CD4-positive, alpha-beta T cell treated with Interferon alpha-2 for 1 hour (primary cell): ENCODE measurements around the gene GALT.
A peak's percentile ranks its signal among the peaks of the same experiment; 100 is the strongest.

Experiments
- DNase-seq, 2 donors: peaks; one replicate each; pipeline ENCODE4 v3.0.0-alpha.2; 2020 to 2022

Gene GALT

GRCh38 chr9:34646211-34647083 is at the start of gene GALT:
GALT (plus strand) TSS chr9:34646675; CDS start chr9:34646705, 30 bp downstream.
- DNase-seq, result peak; percentile 91 to 97

DNA sequence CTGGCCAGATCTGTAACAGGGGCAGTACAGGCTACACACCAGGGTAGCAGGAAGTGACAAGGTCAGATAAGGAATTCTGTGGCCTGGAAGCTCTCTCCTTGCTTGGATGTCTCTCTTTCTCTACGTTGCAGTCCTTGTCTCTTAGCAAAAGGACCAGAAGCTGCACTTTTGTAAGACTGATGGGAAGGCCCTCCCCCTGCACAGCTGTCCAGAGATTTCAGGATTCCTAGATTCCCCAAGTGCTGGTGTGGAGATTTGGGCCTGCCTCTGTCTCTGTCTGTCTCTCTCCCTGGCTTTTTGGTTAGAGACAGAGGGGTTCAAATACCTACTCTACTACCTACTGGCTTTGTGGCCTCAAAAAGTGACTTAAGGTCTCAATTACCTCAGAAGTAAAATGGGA is 46.9 kb upstream of the GALT start:
- DNase-seq, result no peak

- no peak for DNase-seq
Observed at GRCh38 chr9:34600908-34601307, 45.6 kb upstream of the GALT start.

DNA sequence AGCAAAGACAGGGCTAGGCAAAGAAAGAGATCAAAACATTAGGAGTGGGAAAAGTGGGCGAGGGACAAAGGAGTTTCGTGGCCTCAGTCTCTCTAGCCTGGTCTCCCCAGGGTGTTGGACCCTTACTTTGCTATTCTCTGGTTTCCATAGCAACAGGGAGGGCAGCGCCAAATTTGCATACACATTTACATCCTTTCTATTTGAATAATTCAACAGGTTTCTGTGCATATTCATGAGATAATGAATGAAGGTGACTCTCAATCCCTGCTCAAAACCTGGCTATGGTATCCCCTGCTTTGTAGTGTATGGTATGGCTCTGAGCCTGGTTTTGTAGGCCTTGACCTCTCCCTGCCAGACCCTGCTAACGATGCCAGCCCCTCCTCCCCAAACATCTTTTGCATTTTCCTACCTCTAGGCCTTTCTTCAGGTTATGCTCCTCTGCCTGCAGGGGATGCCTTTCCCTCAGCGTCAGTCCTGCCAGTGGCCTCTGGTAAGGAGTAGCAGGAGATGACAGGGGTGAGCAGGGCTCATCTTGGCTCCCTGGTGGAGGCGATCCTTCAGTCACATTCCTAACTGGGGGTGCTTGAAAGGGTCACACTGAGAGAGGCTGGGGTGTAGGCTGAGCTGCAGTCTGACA is 44.4 kb upstream of the GALT start:
- no peak for DNase-seq

DNA sequence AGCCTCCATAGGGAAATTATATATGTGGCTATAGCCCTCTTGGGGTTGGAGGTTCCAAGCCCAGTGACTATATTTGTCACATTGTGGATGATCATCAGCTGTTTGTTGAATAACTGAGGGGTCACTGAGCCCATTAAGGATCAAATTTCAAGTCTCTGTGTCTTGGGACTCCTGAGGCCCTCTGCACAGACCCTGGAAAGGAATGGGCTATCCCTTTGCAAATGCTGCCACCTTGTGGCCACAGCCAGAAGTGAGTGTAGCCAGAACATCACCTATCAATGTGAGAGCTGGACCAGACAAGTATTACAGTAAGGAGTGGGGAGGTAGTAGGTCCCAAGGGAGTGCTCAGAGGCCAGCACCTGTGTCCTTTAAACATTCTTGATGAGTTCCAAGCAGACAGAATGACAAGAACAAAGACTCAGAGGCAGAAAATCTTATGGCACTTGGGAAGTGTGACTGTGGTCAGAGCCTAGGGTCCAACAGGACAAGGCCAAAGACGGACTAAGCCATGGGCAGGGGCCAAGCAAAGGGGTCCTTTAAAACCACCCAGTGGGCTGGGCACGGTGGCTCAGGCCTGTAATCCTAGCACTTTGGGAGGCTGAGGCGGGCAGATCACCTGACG is 42.8 kb upstream of the GALT start:
- DNase-seq, result peak; percentile 77 to 85

DNA sequence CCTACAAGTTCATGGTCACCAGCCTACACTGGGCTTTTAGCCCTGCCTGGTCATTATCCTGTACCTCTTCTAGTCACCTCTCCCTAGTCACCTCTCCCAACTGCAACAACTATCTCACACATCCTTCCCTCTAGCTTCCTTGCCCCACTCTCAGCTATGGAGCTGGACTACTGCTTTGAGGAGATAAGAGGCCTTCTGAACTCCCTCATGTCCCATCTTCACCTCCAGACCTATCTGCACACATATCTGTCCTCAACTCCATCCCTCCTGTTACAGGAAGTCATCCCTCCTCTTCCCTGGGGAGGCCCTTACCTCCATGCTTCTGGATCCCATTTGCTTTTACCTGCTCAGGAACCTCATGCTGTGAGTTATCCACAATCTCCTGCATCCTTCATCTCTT is 40.3 kb upstream of the GALT start:
- no peak for DNase-seq

DNA sequence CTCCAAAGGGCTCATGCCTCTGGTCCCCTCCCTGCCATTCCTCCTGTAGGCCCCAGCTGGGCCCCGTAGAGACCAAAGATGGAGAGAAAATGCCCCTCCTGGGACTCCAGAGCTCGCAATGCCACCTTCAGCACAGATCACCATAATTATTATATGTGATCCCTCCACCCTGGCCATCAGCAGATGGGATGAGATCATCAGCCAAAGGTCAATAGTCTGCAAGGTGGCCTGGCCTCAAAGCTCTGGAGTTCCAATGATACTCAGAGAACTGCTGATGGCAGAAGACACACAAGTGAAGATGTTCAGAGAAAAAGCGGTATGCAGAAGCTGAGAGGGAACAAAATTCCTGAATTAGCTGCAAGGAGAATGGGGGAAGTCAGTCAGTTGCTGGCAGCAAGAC is 39.6 kb upstream of the GALT start:
- no peak for DNase-seq

DNA sequence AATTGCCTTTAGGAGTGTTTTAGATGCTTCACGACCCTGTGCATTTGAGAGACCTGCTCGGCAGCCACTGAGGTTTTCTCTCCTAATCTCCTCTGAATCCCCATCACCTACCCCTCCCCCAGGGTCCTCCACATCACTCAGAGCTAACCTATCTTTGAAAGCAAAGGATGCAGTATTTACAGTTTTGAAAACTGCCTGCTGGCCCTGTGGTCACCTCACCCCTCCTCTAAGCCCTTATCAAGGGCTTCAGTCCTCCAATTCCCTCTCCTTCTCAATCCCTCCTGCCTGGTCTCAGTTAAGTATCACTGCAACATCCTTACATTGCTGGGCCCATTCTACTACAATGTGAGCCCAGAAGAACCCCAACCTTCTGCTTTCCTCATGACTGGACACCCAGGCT is 39.1 kb upstream of the GALT start:
- no peak for DNase-seq

GRCh38 chr9:34610434-34611206 is 35.9 kb upstream of the GALT start:
- DNase-seq, result no peak

GRCh38 chr9:34611251-34611810 is 35.1 kb upstream of the GALT start:
- no peak for DNase-seq

- DNase-seq, result peak; percentile 81 to 88
Observed at GRCh38 chr9:34611811-34612787, 34.4 kb upstream of the GALT start, which contains the start of gene RPP25L. RPP25L (minus strand) TSS chr9:34612097; CDS start chr9:34611296, 801 bp downstream.

- DNase-seq, result peak; percentile 71 to 78
Observed at GRCh38 chr9:34612788-34613390, 33.6 kb upstream of the GALT start.

- no peak for DNase-seq
Observed at GRCh38 chr9:34615132-34615531, 31.3 kb upstream of the GALT start.

GRCh38 chr9:34620061-34620994 is 26.1 kb upstream of the GALT start, which contains the start of gene DCTN3:
DCTN3 (minus strand) TSS chr9:34620495; CDS start chr9:34620464, 31 bp downstream.
- peak; percentile 95 for DNase-seq

GRCh38 chr9:34623374-34624235 is 22.9 kb upstream of the GALT start:
- DNase-seq, result peak; percentile 18 to 29

DNA sequence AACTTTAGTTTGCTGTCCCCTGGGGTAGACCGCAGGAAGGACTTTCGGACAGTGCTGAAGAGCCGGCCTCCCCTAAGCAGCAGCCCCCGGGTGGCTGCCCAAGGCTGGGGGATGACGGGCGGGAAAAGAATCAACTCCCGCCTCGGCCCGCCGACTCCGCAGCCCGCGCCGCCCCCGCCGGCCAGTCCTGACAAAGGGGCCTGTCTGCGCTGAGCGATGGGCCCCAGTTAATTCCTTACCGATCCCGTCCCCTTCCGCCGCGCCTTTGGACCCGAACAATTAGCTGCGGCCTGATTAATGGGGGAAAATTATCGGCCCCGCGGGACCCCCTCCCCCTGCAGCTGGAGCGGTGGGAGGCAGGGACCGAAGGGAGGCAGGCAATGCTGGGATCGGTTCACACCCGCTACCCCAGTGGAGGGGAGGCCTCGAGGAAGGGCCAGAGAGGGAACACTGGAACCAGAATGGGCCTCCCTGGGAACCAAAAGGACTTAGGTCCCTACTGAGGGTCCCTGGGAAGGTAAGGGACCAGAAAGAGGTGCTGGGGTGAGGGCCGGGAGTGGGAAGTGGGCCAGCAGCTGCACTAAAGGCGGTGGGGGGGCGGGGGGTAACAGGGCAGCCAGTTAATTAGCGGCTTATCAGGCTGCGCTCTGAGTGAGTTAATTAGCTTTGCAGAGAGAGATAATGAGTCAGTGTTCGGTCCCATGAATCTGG is 21.8 kb upstream of the GALT start:
- no peak for DNase-seq

- DNase-seq, result no peak
Observed at GRCh38 chr9:34625186-34625486, 21.3 kb upstream of the GALT start.
